HL-60 (cell line): ENCODE measurements around the gene RAF1.

Source experiments
- DNase-seq, 2 experiments: peaks; one replicate each; pipeline ENCODE4 v3.0.0-alpha.2; 2010 to 2020; ENCODE audit warnings: low read depth in 1 of 2, low spot score in 1 of 2
- H3K27ac ChIP-seq: fragments of 250-450 bp; sonication (Bioruptor Pico); replicated peaks from 2 replicates; pipeline ENCODE4 v1.5.1; 2020; ENCODE audit warnings: mild to moderate bottlenecking, moderate library complexity
- H3K27me3 ChIP-seq: fragments of 250-450 bp; sonication (Bioruptor Pico); 2 replicates; pipeline ENCODE4 v1.5.1; 2021; ENCODE audit warnings: mild to moderate bottlenecking, moderate library complexity; ENCODE audit not compliant: insufficient read depth, poor library complexity, severe bottlenecking
- H3K4me3 ChIP-seq: replicated peaks from 2 replicates; pipeline ENCODE4 v1.5.1; 2011; ENCODE audit warnings: mild to moderate bottlenecking, control low read depth, low read length; ENCODE audit not compliant: insufficient read depth
- CTCF ChIP-seq: IDR thresholded peaks from one replicate; pipeline ENCODE4 v1.5.1; 2011; ENCODE audit warnings: low read length, control low read depth, inconsistent platforms; ENCODE audit not compliant: insufficient read depth
- GABPA ChIP-seq: IDR thresholded peaks from 2 replicates; pipeline ENCODE4 v1.6.1; 2012; ENCODE audit warnings: low read depth
- POLR2AphosphoS5 ChIP-seq: IDR thresholded peaks from 2 replicates; pipeline ENCODE4 v1.6.1; 2012; ENCODE audit warnings: low read depth
- REST ChIP-seq: IDR thresholded peaks from 2 replicates; pipeline ENCODE4 v1.6.1; 2012; ENCODE audit warnings: low read depth; ENCODE audit not compliant: insufficient replicate concordance
- SPI1 ChIP-seq: IDR thresholded peaks from 2 replicates; pipeline ENCODE4 v1.6.1; 2012; ENCODE audit warnings: low read depth, mild to moderate bottlenecking, borderline replicate concordance

Gene RAF1

GRCh38 chr3:12598890-12599289 is 65.0 kb downstream of the RAF1 start:
- Histone ChIP-seq H3K27me3 (no peaks in the 10 kb centered on the region), H3K4me3 (no peak overlapping the region), H3K27ac (no peak overlapping the region)
- DNase-seq = no peak
- no peak for TF ChIP-seq SPI1
- no peak for TF ChIP-seq POLR2AphosphoS5
- TF ChIP-seq CTCF = no peak
- no peak for TF ChIP-seq GABPA
- no peak for TF ChIP-seq REST

- no peak overlapping the region for H3K27ac ChIP-seq
- DNase-seq = no peak
- no peak overlapping the region for H3K4me3 ChIP-seq
- no peak for TF ChIP-seq CTCF
- no peak for TF ChIP-seq SPI1
- TF ChIP-seq GABPA = no peak
- TF ChIP-seq REST = no peak
- no peak for TF ChIP-seq POLR2AphosphoS5
- no peaks in the 10 kb centered on the region for H3K27me3 ChIP-seq
Measured at GRCh38 chr3:12593473-12593872, 70.4 kb downstream of the RAF1 start.

- Histone ChIP-seq H3K27me3 (no peaks in the 10 kb centered on the region), H3K27ac (no peak overlapping the region), H3K4me3 (no peak overlapping the region)
- DNase-seq = no peak
- no peak for TF ChIP-seq GABPA
- TF ChIP-seq CTCF = no peak
- no peak for TF ChIP-seq REST
- no peak for TF ChIP-seq POLR2AphosphoS5
- TF ChIP-seq SPI1 = no peak
Measured at GRCh38 chr3:12591997-12592715, 71.8 kb downstream of the RAF1 start.
